Karpas-422 (cell line): ENCODE data around the gene F8. TPM values are rescaled to one million over a fixed set of nuclear protein-coding genes. Genes with fewer than 3 reads are reported as not detected.
"Not testable (repeated sequence)": the region's sequence is repeated elsewhere in the genome, so short reads cannot be mapped to it uniquely, and the experiment has no call there.

Experiments used
- DNase-seq: peaks from one replicate; pipeline ENCODE4 v3.0.0-alpha.2; 2015
- H2AFZ ChIP-seq: fragments of 200-600 bp; sonication (generic); 2 replicates; pipeline ENCODE4 v1.6.1; 2014; ENCODE audit warnings: antibody characterized with exemption, low read length, mixed read lengths
- H3K27ac ChIP-seq: fragments of 200-600 bp; sonication (generic); 2 replicates; pipeline ENCODE4 v1.5.1; 2014; ENCODE audit warnings: mild to moderate bottlenecking, low read length, moderate library complexity
- H3K27me3 ChIP-seq: fragments of 200-600 bp; sonication (generic); 2 replicates; pipeline ENCODE4 v1.6.1; 2014; ENCODE audit warnings: low read length, mixed read lengths
- H3K36me3 ChIP-seq: fragments of 200-600 bp; sonication (generic); 2 replicates; pipeline ENCODE4 v1.6.1; 2014; ENCODE audit warnings: low read length, mixed read lengths; ENCODE audit not compliant: insufficient read depth
- H3K4me1 ChIP-seq: fragments of 200-600 bp; sonication (generic); 2 replicates; pipeline ENCODE4 v1.6.1; 2014; ENCODE audit warnings: mild to moderate bottlenecking, low read length, mixed read lengths
- H3K4me2 ChIP-seq: fragments of 200-600 bp; sonication (generic); 2 replicates; pipeline ENCODE4 v1.6.1; 2014; ENCODE audit warnings: low read length, low read depth, mild to moderate bottlenecking; ENCODE audit not compliant: poor library complexity, severe bottlenecking
- H3K4me3 ChIP-seq: fragments of 200-600 bp; sonication (generic); 2 replicates; pipeline ENCODE4 v1.5.1; 2014; ENCODE audit warnings: mild to moderate bottlenecking, antibody characterized with exemption, low read length, mixed read lengths
- H3K79me2 ChIP-seq: fragments of 200-600 bp; sonication (generic); 2 replicates; pipeline ENCODE4 v1.6.1; 2014; ENCODE audit warnings: mild to moderate bottlenecking, low read length, mixed read lengths
- H3K9ac ChIP-seq: fragments of 200-600 bp; sonication (generic); 2 replicates; pipeline ENCODE4 v1.6.0; 2014; ENCODE audit warnings: low read length
- H3K9me2 ChIP-seq: fragments of 200-600 bp; sonication (generic), shearing (Covaris generic); replicated peaks from 2 replicates; pipeline ENCODE4 v1.6.0; 2014; ENCODE audit warnings: mild to moderate bottlenecking, low read length, moderate library complexity; ENCODE audit not compliant: insufficient read depth
- H3K9me3 ChIP-seq: fragments of 300-700, 200-600 bp; sonication (generic); 2 replicates; pipeline ENCODE4 v1.6.1; 2014; ENCODE audit warnings: low read length, mixed read lengths
- H4K20me1 ChIP-seq: fragments of 200-600 bp; sonication (generic); 2 replicates; pipeline ENCODE4 v1.6.1; 2014; ENCODE audit warnings: mild to moderate bottlenecking, antibody characterized with exemption, low read length, low read depth; ENCODE audit not compliant: insufficient read depth
- total RNA-seq: library from RNA; depleted of rRNA; stranded (reverse); fragments of >200 nt; shearing (Covaris generic); gene quantifications from 2 replicates; pipeline ENCODE4 v1.2.3, GENCODE V29; 2014; ENCODE audit warnings: low replicate concordance

The F8 gene
- total RNA-seq, 1 experiment from 2014 or later = 4.1 TPM

DNA sequence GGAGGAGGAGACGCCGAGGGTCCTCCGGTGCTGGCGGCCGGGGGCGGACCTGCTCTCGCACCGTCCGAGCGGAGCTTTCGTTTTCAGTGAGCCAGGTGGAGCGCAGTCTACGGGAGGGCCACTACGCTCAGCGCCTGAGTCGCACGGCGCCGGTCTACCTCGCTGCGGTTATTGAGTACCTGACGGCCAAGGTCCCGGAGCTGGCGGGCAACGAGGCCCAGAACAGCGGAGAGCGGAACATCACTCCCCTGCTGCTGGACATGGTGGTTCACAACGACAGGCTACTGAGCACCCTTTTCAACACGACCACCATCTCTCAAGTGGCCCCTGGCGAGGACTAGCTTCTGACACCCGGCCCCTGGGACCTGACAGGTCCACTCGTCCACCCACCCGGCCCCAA lies 137.5 kb downstream of the F8 start:
- not testable (repeated sequence) for H4K20me1 ChIP-seq, H3K9me2 ChIP-seq, H3K27ac ChIP-seq, H3K9ac ChIP-seq, H3K4me3 ChIP-seq, H3K4me2 ChIP-seq, H3K4me1 ChIP-seq, H2AFZ ChIP-seq, H3K36me3 ChIP-seq, H3K27me3 ChIP-seq, DNase-seq, H3K79me2 ChIP-seq, H3K9me3 ChIP-seq

DNA sequence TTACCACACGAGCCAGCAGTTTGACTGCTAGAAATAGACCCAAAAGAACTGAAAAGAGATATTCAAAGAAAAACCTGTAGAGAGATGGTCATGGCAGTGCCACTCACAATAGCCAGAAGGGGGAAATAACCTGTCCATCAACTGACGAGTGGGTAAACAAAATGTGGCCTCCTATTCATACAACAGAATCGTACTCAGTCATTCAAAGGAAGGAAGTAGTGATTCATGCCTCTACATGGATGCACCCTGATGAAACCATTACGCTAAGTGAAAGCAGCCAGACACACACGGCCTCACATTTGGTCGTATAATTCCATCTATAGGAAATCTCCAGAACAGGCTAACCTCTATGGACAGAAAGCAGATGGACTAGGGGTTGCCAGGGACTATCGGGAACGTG lies 138.5 kb downstream of the F8 start:
- not testable (repeated sequence) for H3K4me2 ChIP-seq, H2AFZ ChIP-seq, H3K9ac ChIP-seq, H3K4me3 ChIP-seq, H3K27ac ChIP-seq, H3K9me2 ChIP-seq, H3K36me3 ChIP-seq, H3K9me3 ChIP-seq, H4K20me1 ChIP-seq, H3K79me2 ChIP-seq, DNase-seq, H3K27me3 ChIP-seq, H3K4me1 ChIP-seq

DNA sequence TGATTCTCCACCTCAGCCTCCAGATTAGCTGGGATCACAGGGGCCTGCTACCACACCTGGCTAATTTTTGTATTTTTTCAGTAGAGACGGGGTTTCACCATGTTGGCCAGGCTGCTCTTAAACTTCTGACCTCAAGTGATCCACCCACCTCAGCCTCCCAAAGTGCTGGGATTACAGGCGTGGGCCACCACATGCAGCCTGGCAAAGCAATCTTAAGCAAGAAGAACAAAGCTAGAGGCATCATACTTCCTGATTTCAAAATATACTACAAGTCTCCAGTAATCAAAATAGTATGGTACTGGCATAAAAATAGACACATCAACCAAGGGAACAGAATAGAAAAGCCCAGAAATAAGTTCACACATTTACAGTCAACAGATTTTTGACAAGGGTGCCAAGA lies 149.2 kb downstream of the F8 start:
- H3K79me2 ChIP-seq = no peaks in the 10 kb centered on the region
- H3K36me3 ChIP-seq = no peaks in the 10 kb centered on the region
- H2AFZ ChIP-seq = no peak overlapping the region
- H3K4me3 ChIP-seq = no peak overlapping the region
- no peaks in the 10 kb centered on the region for H3K9me2 ChIP-seq
- H3K9me3 ChIP-seq = no peaks in the 10 kb centered on the region
- no peak overlapping the region for H3K9ac ChIP-seq
- no peaks in the 10 kb centered on the region for H3K27me3 ChIP-seq
- H3K4me1 ChIP-seq = no peaks in the 10 kb centered on the region
- no peak for DNase-seq
- no peak overlapping the region for H3K27ac ChIP-seq
- no peak overlapping the region for H3K4me2 ChIP-seq
- no peaks in the 10 kb centered on the region for H4K20me1 ChIP-seq

DNA sequence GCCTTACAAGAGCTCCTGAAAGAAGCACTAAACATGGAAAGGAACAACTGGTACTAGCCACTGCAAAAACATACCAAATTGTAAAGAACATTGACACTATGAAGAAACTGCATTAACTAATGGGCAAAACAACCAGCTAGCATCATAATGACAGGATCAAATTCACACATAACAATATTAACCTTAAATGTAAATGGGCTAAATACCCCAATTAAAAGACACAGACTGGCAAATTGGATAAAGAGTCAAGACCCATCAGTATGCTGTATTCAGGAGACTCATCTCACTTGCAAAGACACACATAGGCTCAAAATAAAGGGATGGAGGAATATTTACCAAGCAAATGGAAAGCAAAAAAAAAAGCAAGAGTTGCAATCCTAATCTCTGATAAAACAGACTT lies 154.0 kb downstream of the F8 start:
- not testable (repeated sequence) for H3K9me3 ChIP-seq, H4K20me1 ChIP-seq, DNase-seq, H3K27me3 ChIP-seq, H3K79me2 ChIP-seq, H3K4me3 ChIP-seq, H3K9ac ChIP-seq, H3K4me1 ChIP-seq, H3K9me2 ChIP-seq, H3K36me3 ChIP-seq, H2AFZ ChIP-seq, H3K4me2 ChIP-seq, H3K27ac ChIP-seq

DNA sequence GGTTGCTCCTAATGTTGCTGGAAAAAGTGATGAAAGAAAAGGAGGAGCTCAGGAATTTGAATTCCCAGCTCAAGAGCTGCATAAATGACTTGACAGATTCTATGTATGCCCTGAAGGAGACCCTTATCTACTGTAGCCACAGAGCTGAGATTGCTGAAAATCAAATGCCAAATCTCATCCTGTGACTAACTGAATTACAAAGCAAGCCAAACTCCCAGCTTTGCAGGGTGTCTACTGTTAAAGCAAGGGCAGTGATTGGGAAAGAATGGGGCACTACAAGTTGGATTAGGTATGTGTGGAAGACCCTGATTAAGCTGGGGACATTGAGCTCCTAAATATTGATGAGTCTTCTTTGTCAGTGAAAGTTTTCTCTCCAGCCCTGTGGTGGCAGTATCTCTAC lies 167.3 kb downstream of the F8 start:
- Histone ChIP-seq H3K4me2 (no peak overlapping the region), H2AFZ (no peak overlapping the region), H3K79me2 (no peaks in the 10 kb centered on the region), H3K9me2 (no peaks in the 10 kb centered on the region), H3K4me1 (no peaks in the 10 kb centered on the region), H3K9ac (no peak overlapping the region), H3K36me3 (no peaks in the 10 kb centered on the region), H3K27ac (no peak overlapping the region), H3K9me3 (no peaks in the 10 kb centered on the region), H4K20me1 (no peaks in the 10 kb centered on the region), H3K27me3 (no peaks in the 10 kb centered on the region), H3K4me3 (no peak overlapping the region)
- DNase-seq = no peak

DNA sequence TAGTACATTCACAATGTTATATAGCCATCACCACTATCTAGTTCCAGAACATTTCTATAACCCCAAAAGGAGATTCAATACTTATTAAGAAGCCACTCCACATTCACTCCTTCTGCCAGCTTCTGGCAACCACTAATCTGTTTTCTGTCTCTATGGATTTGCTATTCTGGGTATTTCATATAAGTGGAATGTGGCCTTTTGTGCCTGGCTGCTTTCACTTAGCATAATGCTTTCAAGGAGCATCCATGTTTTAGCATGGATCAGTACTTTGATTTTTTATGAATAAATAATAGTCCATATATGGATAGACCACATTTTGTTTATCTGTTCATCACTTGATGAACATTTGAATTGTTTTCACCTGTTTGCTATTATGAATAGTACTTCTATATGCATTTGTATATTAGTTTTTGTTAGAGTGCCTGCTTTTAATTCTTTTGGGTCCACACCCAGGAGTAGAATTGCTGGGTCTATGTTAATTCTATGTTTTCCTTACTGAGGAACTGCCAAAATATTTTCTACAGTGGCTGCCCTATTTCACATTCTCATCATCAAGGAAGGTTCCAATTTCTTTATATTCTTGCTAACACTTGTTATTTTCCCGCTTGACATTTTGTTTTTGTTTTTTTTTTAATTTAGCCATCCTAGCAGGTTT lies 171.4 kb downstream of the F8 start:
- Histone ChIP-seq H2AFZ (no peak overlapping the region), H3K79me2 (no peaks in the 10 kb centered on the region), H3K9ac (no peak overlapping the region), H3K4me1 (no peaks in the 10 kb centered on the region), H3K27ac (no peak overlapping the region), H3K27me3 (no peaks in the 10 kb centered on the region), H3K4me3 (no peak overlapping the region), H3K36me3 (no peaks in the 10 kb centered on the region), H3K4me2 (no peak overlapping the region), H4K20me1 (no peaks in the 10 kb centered on the region), H3K9me3 (no peaks in the 10 kb centered on the region), H3K9me2 (no peaks in the 10 kb centered on the region)
- DNase-seq = no peak

DNA sequence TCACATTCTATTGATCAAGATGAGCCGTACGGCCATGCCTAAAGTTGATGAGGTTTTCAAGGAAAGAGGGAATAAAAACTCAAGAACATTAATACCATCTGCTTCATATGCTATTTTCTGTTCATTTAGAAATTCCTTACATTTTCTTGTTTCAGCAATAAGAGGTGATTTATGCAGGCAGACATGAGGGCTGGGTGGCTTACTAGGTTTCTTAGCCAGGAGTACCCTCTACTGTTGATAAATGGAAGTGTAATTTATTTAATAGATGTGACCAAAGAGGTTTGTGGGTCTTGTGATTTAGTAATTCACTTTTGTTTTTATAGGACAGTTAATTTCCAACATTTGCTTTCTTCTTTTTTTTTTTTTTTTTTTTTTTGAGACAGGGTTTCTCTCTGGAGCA lies 181.7 kb downstream of the F8 start:
- Histone ChIP-seq H3K4me3 (no peak overlapping the region), H3K4me2 (no peak overlapping the region), H3K36me3 (no peaks in the 10 kb centered on the region), H2AFZ (no peak overlapping the region), H3K4me1 (no peaks in the 10 kb centered on the region), H3K9me3 (no peaks in the 10 kb centered on the region), H3K27me3 (no peaks in the 10 kb centered on the region), H3K79me2 (no peaks in the 10 kb centered on the region), H3K9me2 (no peaks in the 10 kb centered on the region), H3K9ac (no peak overlapping the region), H4K20me1 (no peaks in the 10 kb centered on the region), H3K27ac (no peak overlapping the region)
- DNase-seq = peak; percentile 86

DNA sequence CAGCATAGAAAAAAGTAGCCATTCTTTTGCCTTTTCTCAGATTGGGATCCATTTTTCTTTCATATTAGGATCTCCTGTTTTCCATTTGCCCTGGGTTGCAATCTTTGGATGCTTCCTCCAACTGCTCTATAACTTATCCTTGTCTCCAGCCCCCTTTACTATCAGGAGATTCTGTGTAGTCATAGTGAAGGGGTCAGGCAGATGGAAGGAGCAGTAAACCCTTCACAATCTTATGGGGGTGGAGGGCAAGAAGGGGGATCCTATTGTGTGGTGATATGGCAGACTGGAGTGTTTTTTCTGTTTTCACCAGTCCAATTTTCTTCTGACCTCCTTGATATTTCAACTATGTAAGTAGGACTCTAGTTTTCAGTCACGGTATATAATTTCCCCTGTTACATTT lies 186.4 kb downstream of the F8 start:
- H3K4me2 ChIP-seq = no peak overlapping the region
- H3K9ac ChIP-seq = no peak overlapping the region
- no peaks in the 10 kb centered on the region for H3K79me2 ChIP-seq
- no peaks in the 10 kb centered on the region for H3K9me3 ChIP-seq
- no peak overlapping the region for H3K27ac ChIP-seq
- H3K4me3 ChIP-seq = no peak overlapping the region
- DNase-seq = no peak
- H3K4me1 ChIP-seq = no peaks in the 10 kb centered on the region
- H3K9me2 ChIP-seq = no peaks in the 10 kb centered on the region
- no peaks in the 10 kb centered on the region for H4K20me1 ChIP-seq
- no peaks in the 10 kb centered on the region for H3K27me3 ChIP-seq
- no peaks in the 10 kb centered on the region for H3K36me3 ChIP-seq
- H2AFZ ChIP-seq = no peak overlapping the region

DNA sequence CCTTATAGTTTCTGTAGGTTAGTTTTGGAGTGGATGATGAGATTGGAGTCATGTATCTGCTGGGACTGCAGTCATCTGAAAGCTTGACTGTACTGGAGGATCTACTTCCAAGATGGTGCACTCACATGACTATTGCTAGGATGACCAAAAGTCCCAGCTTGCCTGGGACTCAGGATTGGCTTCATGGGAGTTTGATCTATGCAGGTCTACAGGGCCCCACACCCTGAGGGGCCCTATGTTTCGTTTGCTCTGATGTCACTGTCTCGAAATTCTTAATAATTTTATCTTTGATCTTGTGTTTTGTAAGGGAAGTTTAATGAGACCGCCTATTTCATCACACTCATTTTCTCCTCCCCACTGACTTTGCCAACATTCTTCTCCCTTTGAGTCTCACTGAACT lies 188.0 kb downstream of the F8 start, which contains the start of gene SMIM9:
Gene SMIM9, minus strand, starts transcription at position 101 of the 400 bp plus-strand sequence. CDS start 3,806 bp downstream, outside the sequence.
- H3K36me3 ChIP-seq = no peaks in the 10 kb centered on the region
- no peaks in the 10 kb centered on the region for H4K20me1 ChIP-seq
- no peaks in the 10 kb centered on the region for H3K9me3 ChIP-seq
- no peaks in the 10 kb centered on the region for H3K4me1 ChIP-seq
- H3K9ac ChIP-seq = no peak within 1 kb of the TSS
- no peaks in the 10 kb centered on the region for H3K27me3 ChIP-seq
- H3K4me2 ChIP-seq = no peak within 1 kb of the TSS
- no peak within 1 kb of the TSS for H3K4me3 ChIP-seq
- no peak within 1 kb of the TSS for H2AFZ ChIP-seq
- H3K27ac ChIP-seq = no peak within 1 kb of the TSS
- H3K79me2 ChIP-seq = no peaks in the 10 kb centered on the region
- H3K9me2 ChIP-seq = no peaks in the 10 kb centered on the region
- DNase-seq = no peak
